Fibroblast of lung (primary cell): ENCODE results near the gene CCDC18.

ENCODE experiments used
- EZH2 ChIP-seq: IDR thresholded peaks from 2 replicates; pipeline ENCODE4 v1.5.1; 2012; ENCODE audit warnings: low read length, control low read depth, mild to moderate bottlenecking; ENCODE audit errors: missing control alignments
- TF ChIP-seq, protein P1 (sequence below), 2 donors: IDR thresholded peaks in 1 of 2; conservative IDR thresholded peaks in 1 of 2; 1 replicate in 1 of 2; 2 replicates in 1 of 2; pipeline ENCODE4 v1.5.1; 2011 to 2012; ENCODE audit warnings: low read length in 2 of 2, control low read depth in 1 of 2, inconsistent platforms in 1 of 2, low read depth in 1 of 2, mild to moderate bottlenecking in 1 of 2

DNA sequence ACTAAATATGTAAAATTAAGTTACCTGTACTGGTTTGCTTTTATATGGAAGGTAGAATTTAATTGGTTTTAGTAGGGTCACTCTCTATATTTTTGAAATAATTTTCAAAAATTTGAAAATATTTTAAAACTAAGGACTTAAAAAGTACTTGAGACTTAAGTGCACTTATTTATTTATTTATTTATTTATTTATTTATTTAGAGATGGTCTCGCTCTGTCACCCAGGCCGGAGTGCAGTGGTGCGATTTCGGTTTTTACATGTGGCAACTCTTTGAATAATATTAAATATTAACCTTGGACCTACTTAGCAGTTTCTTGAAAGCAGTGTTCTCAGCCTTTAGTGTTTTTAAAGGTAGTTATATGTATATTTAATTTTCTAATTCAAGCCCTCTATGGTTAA, 36.8 kb upstream of the CCDC18 start:
- TF ChIP-seq, protein P1, sequence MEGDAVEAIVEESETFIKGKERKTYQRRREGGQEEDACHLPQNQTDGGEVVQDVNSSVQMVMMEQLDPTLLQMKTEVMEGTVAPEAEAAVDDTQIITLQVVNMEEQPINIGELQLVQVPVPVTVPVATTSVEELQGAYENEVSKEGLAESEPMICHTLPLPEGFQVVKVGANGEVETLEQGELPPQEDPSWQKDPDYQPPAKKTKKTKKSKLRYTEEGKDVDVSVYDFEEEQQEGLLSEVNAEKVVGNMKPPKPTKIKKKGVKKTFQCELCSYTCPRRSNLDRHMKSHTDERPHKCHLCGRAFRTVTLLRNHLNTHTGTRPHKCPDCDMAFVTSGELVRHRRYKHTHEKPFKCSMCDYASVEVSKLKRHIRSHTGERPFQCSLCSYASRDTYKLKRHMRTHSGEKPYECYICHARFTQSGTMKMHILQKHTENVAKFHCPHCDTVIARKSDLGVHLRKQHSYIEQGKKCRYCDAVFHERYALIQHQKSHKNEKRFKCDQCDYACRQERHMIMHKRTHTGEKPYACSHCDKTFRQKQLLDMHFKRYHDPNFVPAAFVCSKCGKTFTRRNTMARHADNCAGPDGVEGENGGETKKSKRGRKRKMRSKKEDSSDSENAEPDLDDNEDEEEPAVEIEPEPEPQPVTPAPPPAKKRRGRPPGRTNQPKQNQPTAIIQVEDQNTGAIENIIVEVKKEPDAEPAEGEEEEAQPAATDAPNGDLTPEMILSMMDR (conservative IDR thresholded peaks at IDR 0.05 in 1 of 2, IDR thresholded peaks at IDR 0.05 in 1 of 2; ENCODE audit: low read depth in 1 of 2, low read length in 2 of 2): no peak
- TF ChIP-seq EZH2: no peak
